K562 (cell line): Measurements from ENCODE around the gene RTF2. TPM values are rescaled to one million over a fixed set of nuclear protein-coding genes. Genes with fewer than 3 reads are reported as not detected.

ENCODE experiments used
- ASH1L ChIP-seq: fragments of 450-650 bp; IDR thresholded peaks from 2 replicates; pipeline ENCODE4 v1.6.1; 2018; ENCODE audit warnings: borderline replicate concordance, mild to moderate bottlenecking, low read depth; ENCODE audit not compliant: partially characterized antibody
- C11orf30 ChIP-seq: fragments of 450-650 bp; IDR thresholded peaks from 2 replicates; pipeline ENCODE4 v1.6.1; 2016; ENCODE audit warnings: low read depth, mild to moderate bottlenecking
- CBFB ChIP-seq: sonication (generic); formaldehyde crosslinking; IDR thresholded peaks from 2 replicates; pipeline ENCODE4 v1.4.0; 2020; ENCODE audit warnings: mild to moderate bottlenecking, missing genetic modification reagents
- CBX2 ChIP-seq: fragments of 200-600 bp; sonication (generic); IDR thresholded peaks from one replicate; pipeline ENCODE4 v1.6.1; 2012; ENCODE audit warnings: mild to moderate bottlenecking, low read length, inconsistent platforms; ENCODE audit not compliant: insufficient read depth, poor library complexity, severe bottlenecking
- E2F3 ChIP-seq: fragments of 250-450 bp; sonication (Bioruptor Pico); IDR thresholded peaks from 2 replicates; pipeline ENCODE4 v1.4.0; 2020; ENCODE audit warnings: mild to moderate bottlenecking
- ELF1 ChIP-seq: fragments of 200-800 bp; sonication (Bioruptor generic); IDR thresholded peaks from 2 replicates; pipeline ENCODE4 v1.6.1; 2016; ENCODE audit warnings: missing genetic modification characterization, missing compliant biosample characterization
- ELF2 ChIP-seq: fragments of 250-450 bp; sonication (Bioruptor Pico); IDR thresholded peaks from 2 replicates; pipeline ENCODE4 v1.5.0; 2021; ENCODE audit warnings: mild to moderate bottlenecking
- ELF4 ChIP-seq: fragments of 450-650 bp; formaldehyde crosslinking; IDR thresholded peaks from 2 replicates; pipeline ENCODE4 v1.4.0; 2022; ENCODE audit warnings: missing genetic modification characterization
- EP400 ChIP-seq: fragments of 450-650 bp; IDR thresholded peaks from 2 replicates; pipeline ENCODE4 v1.6.1; 2017; ENCODE audit warnings: antibody characterized with exemption, mild to moderate bottlenecking, moderate library complexity
- ETV5 ChIP-seq: sonication (generic); formaldehyde crosslinking; IDR thresholded peaks from 2 replicates; pipeline ENCODE4 v1.4.0; 2020; ENCODE audit warnings: low read depth, mild to moderate bottlenecking, missing genetic modification reagents
- ETV6 ChIP-seq, 3 experiments: fragments of 150-350 bp in 1 of 3; sonication (generic) in 1 of 3; formaldehyde crosslinking in 1 of 3; IDR thresholded peaks; 2 replicates each; pipeline versions ENCODE4 v1.6.1 to v1.8.0; 2014 to 2022; ENCODE audit warnings: borderline replicate concordance in 2 of 3, low read depth in 2 of 3, antibody characterized with exemption in 1 of 3, low read length in 1 of 3, mild to moderate bottlenecking in 1 of 3, missing genetic modification reagents in 1 of 3
- HNRNPLL ChIP-seq: fragments of 200-400 bp; formaldehyde crosslinking; IDR thresholded peaks from 2 replicates; pipeline ENCODE4 v1.6.1; 2017; ENCODE audit warnings: low read length, low read depth, mild to moderate bottlenecking; ENCODE audit not compliant: poor library complexity, severe bottlenecking
- KHSRP ChIP-seq: fragments of 450-650 bp; IDR thresholded peaks from 2 replicates; pipeline ENCODE4 v1.6.1; 2017
- MAZ ChIP-seq, 2 experiments: fragments of 450-650 bp in 1 of 2; sonication (generic) in 1 of 2; formaldehyde crosslinking; IDR thresholded peaks in 1 of 2; conservative IDR thresholded peaks in 1 of 2; 2 replicates each; pipeline versions ENCODE4 v1.4.0 to v1.5.0; 2020; ENCODE audit warnings: mild to moderate bottlenecking in 1 of 2, missing genetic modification reagents in 1 of 2
- MTA1 ChIP-seq: fragments of 450-650 bp; IDR thresholded peaks from 2 replicates; pipeline ENCODE4 v1.6.1; 2017; ENCODE audit warnings: borderline replicate concordance
- MXI1 ChIP-seq: IDR thresholded peaks from 2 replicates; pipeline ENCODE4 v1.6.1; 2011; ENCODE audit warnings: low read depth, mild to moderate bottlenecking, improper control_type of control experiment, low read length
- POLR2G ChIP-seq: fragments of 200-400 bp; formaldehyde crosslinking; IDR thresholded peaks from 2 replicates; pipeline ENCODE4 v1.6.1; 2017; ENCODE audit warnings: low read depth, mild to moderate bottlenecking, antibody characterized with exemption, low read length, moderate library complexity
- RBBP5 ChIP-seq: fragments of 200-600 bp; sonication (generic); IDR thresholded peaks from 2 replicates; pipeline ENCODE4 v1.6.1; 2012; ENCODE audit warnings: borderline replicate concordance, mild to moderate bottlenecking, low read length, control low read depth, inconsistent platforms; ENCODE audit not compliant: insufficient read depth, poor library complexity, severe bottlenecking
- RCOR1 ChIP-seq, 2 experiments: IDR thresholded peaks; 2 replicates each; pipeline ENCODE4 v1.6.1; 2012; ENCODE audit warnings: low read depth in 2 of 2, low read length in 2 of 2, borderline replicate concordance in 1 of 2, improper control_type of control experiment in 1 of 2
- ZBTB17 ChIP-seq: fragments of 450-650 bp; formaldehyde crosslinking; IDR thresholded peaks from 2 replicates; pipeline ENCODE4 v1.4.0; 2020; ENCODE audit warnings: mild to moderate bottlenecking
- ZKSCAN8 ChIP-seq: fragments of 200-800 bp; sonication (Bioruptor generic); IDR thresholded peaks from 2 replicates; pipeline ENCODE4 v1.6.1; 2016; ENCODE audit warnings: missing genetic modification characterization, missing compliant biosample characterization
- ZNF253 ChIP-seq: fragments of 250-450 bp; sonication (Bioruptor Pico); conservative IDR thresholded peaks from 2 replicates; pipeline ENCODE4 v1.6.1; 2021; ENCODE audit warnings: mild to moderate bottlenecking
- ZNF444 ChIP-seq: fragments of 250-450 bp; sonication (Bioruptor Pico); IDR thresholded peaks from 2 replicates; pipeline ENCODE4 v1.4.0; 2020; ENCODE audit warnings: mild to moderate bottlenecking, moderate library complexity
- polyA plus RNA-seq, 8 experiments: library from polyadenylated mRNA; depleted of rRNA in 4 of 8; stranded (reverse) in 5 of 8; unstranded in 3 of 8; fragments of >200 nt; fragmentation: Nextera tagmentation in 2 of 8; fragmentation: Illumina TruSeq in 1 of 8; extraction: Ambion mirVana in 2 of 8; extraction: Trizol in 1 of 8; gene quantifications; 2 replicates each; pipeline versions ENCODE4 v1.2.1 to v1.2.3, GENCODE V29; 2011 to 2014; ENCODE audit warnings: inconsistent platforms in 1 of 8, missing spikeins in 1 of 8
- total RNA-seq, 7 experiments: library from RNA; depleted of rRNA in 6 of 7; stranded (reverse); fragments of >200 nt in 6 of 7; fragmentation: Illumina TruSeq in 2 of 7; extraction: Trizol in 2 of 7; gene quantifications; 2 replicates each; pipeline versions ENCODE4 v1.2.1 to v1.2.3, GENCODE V29; 2011 to 2021; ENCODE audit warnings: low replicate concordance in 1 of 7
- TF ChIP-seq, protein P1 (sequence below), 3 experiments: fragments of 200-800 bp in 1 of 3; fragments of 250-450 bp in 1 of 3; fragments of 450-650 bp in 1 of 3; sonication (Bioruptor Pico) in 1 of 3; sonication (Bioruptor generic) in 1 of 3; formaldehyde crosslinking in 1 of 3; IDR thresholded peaks; 2 replicates each; pipeline versions ENCODE4 v1.6.1 to v1.8.0; 2016 to 2022; ENCODE audit warnings: mild to moderate bottlenecking in 2 of 3, missing genetic modification characterization in 2 of 3, missing compliant biosample characterization in 1 of 3, moderate library complexity in 1 of 3

Gene RTF2
- total and polyA plus RNA-seq, 9 of the 15 experiments (the other 6 are each of a cell fraction or from before 2014, with no cell fraction given): 67.0 to 177 (median 84.9) TPM

DNA sequence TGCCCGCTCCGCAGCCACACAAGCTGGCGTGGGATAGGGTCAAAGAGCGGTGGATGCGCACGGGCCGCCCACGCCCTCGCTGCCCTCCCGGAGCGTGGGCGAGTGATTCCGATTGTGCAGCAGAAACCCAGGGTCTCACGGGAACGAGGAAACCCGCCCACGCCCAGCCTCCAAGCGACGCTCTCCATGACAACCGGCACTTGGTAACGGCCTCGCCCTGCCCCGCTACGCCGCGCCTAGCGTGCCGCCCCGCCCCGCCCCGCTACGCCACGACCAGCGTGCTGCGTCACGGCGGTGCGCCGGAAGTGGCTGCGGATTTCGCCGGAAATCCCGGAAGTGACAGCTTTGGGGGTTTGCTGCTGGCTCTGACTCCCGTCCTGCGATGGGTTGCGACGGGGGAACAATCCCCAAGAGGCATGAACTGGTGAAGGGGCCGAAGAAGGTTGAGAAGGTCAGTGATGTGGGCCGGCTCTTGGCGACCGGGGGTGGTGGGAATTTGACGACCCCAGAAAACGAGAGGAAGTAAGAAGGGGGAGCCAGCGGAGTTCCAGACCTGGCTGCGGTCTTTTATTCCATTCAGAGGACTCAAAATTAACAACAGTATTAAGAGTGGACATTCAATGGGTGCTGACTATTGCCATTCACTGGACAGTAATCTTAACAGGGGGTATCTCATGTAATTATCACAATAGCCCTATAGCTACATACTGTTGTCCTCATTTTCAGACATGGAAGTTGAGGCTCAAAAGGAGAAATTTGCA lies at the start of gene RTF2 (continued):
- TF ChIP-seq ZKSCAN8 (CRISPR knock-in tag): no peak
- peak; percentile 80 to 91; a peak in 3 of 4 replicates for TF ChIP-seq ETV6 (IDR thresholded peaks at IDR 0.05; ENCODE audit: borderline replicate concordance in 1 of 2, low read depth in 2 of 2, low read length in 1 of 2)
- TF ChIP-seq ETV6 (CRISPR knock-in tag; IDR thresholded peaks at IDR 0.05; ENCODE audit: borderline replicate concordance): no peak
- peak; percentile 99 for TF ChIP-seq C11orf30
- peak; percentile 75; the same call in 1 of the 2 replicates for TF ChIP-seq EP400
- no peak for TF ChIP-seq CBX2
- TF ChIP-seq, protein P1, sequence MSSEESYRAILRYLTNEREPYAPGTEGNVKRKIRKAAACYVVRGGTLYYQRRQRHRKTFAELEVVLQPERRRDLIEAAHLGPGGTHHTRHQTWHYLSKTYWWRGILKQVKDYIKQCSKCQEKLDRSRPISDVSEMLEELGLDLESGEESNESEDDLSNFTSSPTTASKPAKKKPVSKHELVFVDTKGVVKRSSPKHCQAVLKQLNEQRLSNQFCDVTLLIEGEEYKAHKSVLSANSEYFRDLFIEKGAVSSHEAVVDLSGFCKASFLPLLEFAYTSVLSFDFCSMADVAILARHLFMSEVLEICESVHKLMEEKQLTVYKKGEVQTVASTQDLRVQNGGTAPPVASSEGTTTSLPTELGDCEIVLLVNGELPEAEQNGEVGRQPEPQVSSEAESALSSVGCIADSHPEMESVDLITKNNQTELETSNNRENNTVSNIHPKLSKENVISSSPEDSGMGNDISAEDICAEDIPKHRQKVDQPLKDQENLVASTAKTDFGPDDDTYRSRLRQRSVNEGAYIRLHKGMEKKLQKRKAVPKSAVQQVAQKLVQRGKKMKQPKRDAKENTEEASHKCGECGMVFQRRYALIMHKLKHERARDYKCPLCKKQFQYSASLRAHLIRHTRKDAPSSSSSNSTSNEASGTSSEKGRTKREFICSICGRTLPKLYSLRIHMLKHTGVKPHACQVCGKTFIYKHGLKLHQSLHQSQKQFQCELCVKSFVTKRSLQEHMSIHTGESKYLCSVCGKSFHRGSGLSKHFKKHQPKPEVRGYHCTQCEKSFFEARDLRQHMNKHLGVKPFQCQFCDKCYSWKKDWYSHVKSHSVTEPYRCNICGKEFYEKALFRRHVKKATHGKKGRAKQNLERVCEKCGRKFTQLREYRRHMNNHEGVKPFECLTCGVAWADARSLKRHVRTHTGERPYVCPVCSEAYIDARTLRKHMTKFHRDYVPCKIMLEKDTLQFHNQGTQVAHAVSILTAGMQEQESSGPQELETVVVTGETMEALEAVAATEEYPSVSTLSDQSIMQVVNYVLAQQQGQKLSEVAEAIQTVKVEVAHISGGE (CRISPR knock-in tag; IDR thresholded peaks at IDR 0.05): peak in 2 of 3 experiments; percentile 53 to 78; a peak in 3 of 6 replicates
- peak; percentile 83 for TF ChIP-seq RBBP5
- peak; percentile 99 for TF ChIP-seq ELF1 (tag)
- no peak for TF ChIP-seq ZNF253 (CRISPR knock-in tag)
- TF ChIP-seq CBFB (CRISPR knock-in tag): 0 out of 2 replicates have a peak, but pooled peaks have one; percentile 21
- TF ChIP-seq MXI1: peak; percentile 99
- TF ChIP-seq ELF2 (CRISPR knock-in tag): peak; percentile 99
- peak; percentile 64 for TF ChIP-seq ASH1L
- TF ChIP-seq HNRNPLL: peak; percentile 60
- peak; percentile 98 for TF ChIP-seq MTA1
- no peak for TF ChIP-seq ZNF444
- peak; percentile 93 for TF ChIP-seq ELF4 (CRISPR knock-in tag)
- no peak for TF ChIP-seq E2F3
- peak; percentile 70; the same call in 1 of the 2 replicates for TF ChIP-seq KHSRP
- peak; percentile 78; the same call in 1 of the 2 replicates for TF ChIP-seq ZBTB17 (CRISPR knock-in tag)
- TF ChIP-seq POLR2G: peak; percentile 83
- 0 out of 4 replicates have a peak, but pooled peaks of 1 of the 2 experiments have one; percentile 44 for TF ChIP-seq RCOR1 (IDR thresholded peaks at IDR 0.05; ENCODE audit: borderline replicate concordance in 1 of 2, low read depth in 2 of 2, low read length in 2 of 2)
- peak; percentile 64 for TF ChIP-seq ETV5
- TF ChIP-seq MAZ (CRISPR knock-in tag; conservative IDR thresholded peaks at IDR 0.05 in 1 of 2, IDR thresholded peaks at IDR 0.05 in 1 of 2): peak; percentile 91 to 92
